GM12892 (cell line): ENCODE data around the gene RBMS1.

Experiments
- DNase-seq: peaks from one replicate; pipeline ENCODE4 v3.0.0; 2011; ENCODE audit not compliant: insufficient read length
- FAIRE-seq: peaks from 2 replicates; lab custom pipeline; 2011; peaks lifted over from hg19 to GRCh38; lab: Jason Lieb, UNC
- POLR2A ChIP-seq: IDR thresholded peaks from 2 replicates; pipeline ENCODE4 v1.6.1; 2011; ENCODE audit warnings: low read depth, low read length, control low read depth
- POLR2AphosphoS5 ChIP-seq: IDR thresholded peaks from 2 replicates; pipeline ENCODE4 v1.6.1; 2011; ENCODE audit warnings: low read depth, low read length, control low read depth
- TAF1 ChIP-seq: IDR thresholded peaks from 2 replicates; pipeline ENCODE4 v1.6.1; 2011; ENCODE audit warnings: low read depth, mild to moderate bottlenecking, control low read depth, low read length, borderline replicate concordance

Gene RBMS1

GRCh38 chr2:160354677-160355076, 138.9 kb downstream of the RBMS1 start:
- FAIRE-seq: no peak
- no peak for TF ChIP-seq POLR2A
- no peak for TF ChIP-seq POLR2AphosphoS5
- no peak for TF ChIP-seq TAF1
- no peak for DNase-seq

- no peak for TF ChIP-seq POLR2A
- TF ChIP-seq TAF1: no peak
- no peak for TF ChIP-seq POLR2AphosphoS5
- FAIRE-seq: no peak
These were observed 139.8 kb downstream of the RBMS1 start for GRCh38 chr2:160353813-160354212.

GRCh38 chr2:160353166-160353565, 140.4 kb downstream of the RBMS1 start:
- FAIRE-seq: no peak
- TF ChIP-seq TAF1 (no peak), POLR2AphosphoS5 (no peak), POLR2A (no peak)
- no peak for DNase-seq

More at GRCh38 chr2:160353813-160354212, 139.8 kb downstream of the RBMS1 start:
- DNase-seq: no peak

- DNase-seq (no peak), FAIRE-seq (no peak)
- TF ChIP-seq POLR2AphosphoS5 (no peak), POLR2A (no peak), TAF1 (no peak)
These were observed 141.1 kb downstream of the RBMS1 start for GRCh38 chr2:160352500-160352899.

GRCh38 chr2:160351956-160352355, 141.7 kb downstream of the RBMS1 start:
- no peak for TF ChIP-seq POLR2A
- TF ChIP-seq TAF1: no peak
- TF ChIP-seq POLR2AphosphoS5: no peak
- no peak for FAIRE-seq
- DNase-seq: no peak

GRCh38 chr2:160349306-160349705, 144.3 kb downstream of the RBMS1 start:
- no peak for FAIRE-seq
- DNase-seq: no peak
- TF ChIP-seq POLR2AphosphoS5: no peak
- TF ChIP-seq TAF1: no peak
- TF ChIP-seq POLR2A: no peak

- no peak for DNase-seq
- TF ChIP-seq POLR2A: no peak
- no peak for TF ChIP-seq TAF1
- TF ChIP-seq POLR2AphosphoS5: no peak
- no peak for FAIRE-seq
These were observed 146.2 kb downstream of the RBMS1 start for GRCh38 chr2:160347269-160347863.

- no peak for TF ChIP-seq TAF1
- TF ChIP-seq POLR2A: no peak
- no peak for TF ChIP-seq POLR2AphosphoS5
- DNase-seq (no peak), FAIRE-seq (no peak)
These were observed 148.4 kb downstream of the RBMS1 start for GRCh38 chr2:160345071-160345764.

GRCh38 chr2:160343404-160343803, 150.2 kb downstream of the RBMS1 start:
- no peak for TF ChIP-seq POLR2AphosphoS5
- TF ChIP-seq TAF1: no peak
- no peak for TF ChIP-seq POLR2A
- DNase-seq: no peak
- FAIRE-seq: no peak

GRCh38 chr2:160339726-160340125, 153.9 kb downstream of the RBMS1 start:
- no peak for DNase-seq
- TF ChIP-seq POLR2AphosphoS5 (no peak), TAF1 (no peak), POLR2A (no peak)
- no peak for FAIRE-seq

GRCh38 chr2:160338901-160339685, 154.5 kb downstream of the RBMS1 start:
- FAIRE-seq: no peak
- no peak for DNase-seq
- TF ChIP-seq POLR2AphosphoS5 (no peak), POLR2A (no peak), TAF1 (no peak)

- no peak for FAIRE-seq
- no peak for DNase-seq
- no peak for TF ChIP-seq POLR2A
- no peak for TF ChIP-seq POLR2AphosphoS5
- no peak for TF ChIP-seq TAF1
These were observed 155.9 kb downstream of the RBMS1 start for GRCh38 chr2:160337728-160338127.
